Spinal cord (tissue), 10 donors: Measurements from ENCODE around the gene LPAR3. TPM values are rescaled to one million over a fixed set of nuclear protein-coding genes. Genes with fewer than 3 reads are reported as not detected.
A peak's percentile ranks its signal among the peaks of the same experiment; 100 is the strongest.

Experiments
- DNase-seq, 6 donors: peaks; one replicate each; pipeline versions ENCODE4 v3.0.0 to v3.0.0-alpha.2; 2013 to 2015; ENCODE audit warnings: low spot score in 6 of 6, low read depth in 4 of 6
- H3K27ac ChIP-seq: one replicate; pipeline ENCODE4 v1.5.1; 2013; ENCODE audit warnings: low read depth, low read length, control low read depth
- H3K27me3 ChIP-seq: one replicate; pipeline ENCODE4 v1.6.1; 2013; ENCODE audit warnings: low read length; ENCODE audit not compliant: control insufficient read depth, insufficient read depth
- H3K36me3 ChIP-seq: one replicate; pipeline ENCODE4 v1.6.1; 2013; ENCODE audit warnings: low read length; ENCODE audit not compliant: control insufficient read depth, insufficient read depth
- H3K4me1 ChIP-seq: one replicate; pipeline ENCODE4 v1.6.1; 2013; ENCODE audit warnings: low read length; ENCODE audit not compliant: control insufficient read depth, insufficient read depth
- H3K4me3 ChIP-seq: one replicate; pipeline ENCODE4 v1.5.1; 2013; ENCODE audit warnings: low read depth, low read length, control low read depth
- H3K9me3 ChIP-seq: one replicate; pipeline ENCODE4 v1.6.1; 2013; ENCODE audit warnings: low read length; ENCODE audit not compliant: control insufficient read depth, insufficient read depth
- WGBS: methylation state at CpG from one replicate; pipeline ENCODE4 v1.1.5; 2013; ENCODE audit warnings: missing lambda C conversion rate; ENCODE audit not compliant: insufficient coverage; 5-methylcytosine and 5-hydroxymethylcytosine counted together
- polyA plus RNA-seq, 2 donors: library from polyadenylated mRNA; unstranded; fragments of 120-200 nt; gene quantifications; one replicate each; pipeline ENCODE4 v1.2.1, GENCODE V29; 2013; ENCODE audit not compliant: insufficient read length in 2 of 2
- total RNA-seq, 2 donors: library from RNA; depleted of rRNA in 1 of 2; stranded (reverse); fragments of 120-200 nt in 1 of 2; fragments of >200 nt in 1 of 2; gene quantifications; one replicate each; pipeline versions ENCODE4 v1.2.3 to v1.2.4, GENCODE V29; 2013 to 2014
- donor health status: healthy.

The LPAR3 gene
- total and polyA plus RNA-seq, 4 donors = 0.76 to 17.6 (median 8.3) TPM

DNA sequence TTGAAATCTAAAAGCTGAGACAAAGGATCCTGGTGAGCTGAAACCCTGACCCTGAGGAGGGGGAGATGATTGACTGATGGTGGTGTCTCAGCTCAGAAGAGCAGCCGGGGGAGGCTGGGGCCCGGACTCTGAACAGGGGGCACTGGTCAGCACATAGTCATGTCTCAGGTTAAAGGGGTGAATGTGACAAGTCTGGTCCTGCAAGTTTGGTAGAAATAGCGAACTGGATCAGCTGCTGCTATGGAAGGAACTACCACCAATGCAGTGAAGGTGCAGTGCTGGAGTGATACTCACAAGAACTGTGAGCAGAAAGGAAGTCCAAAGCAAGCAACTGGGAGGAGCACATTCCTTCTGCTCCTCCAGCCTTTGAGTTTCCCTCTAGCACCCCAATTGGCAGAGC is 104.0 kb downstream of the LPAR3 start:
- Histone ChIP-seq H3K36me3 (no peaks in the 10 kb centered on the region), H3K4me1 (no peaks in the 10 kb centered on the region), H3K27me3 (no peaks in the 10 kb centered on the region), H3K27ac (no peak overlapping the region), H3K4me3 (no peak overlapping the region), H3K9me3 (no peaks in the 10 kb centered on the region)
- DNase-seq = no peak
- 87% methylated on average over 3 of the region's 3 CpGs for WGBS

DNA sequence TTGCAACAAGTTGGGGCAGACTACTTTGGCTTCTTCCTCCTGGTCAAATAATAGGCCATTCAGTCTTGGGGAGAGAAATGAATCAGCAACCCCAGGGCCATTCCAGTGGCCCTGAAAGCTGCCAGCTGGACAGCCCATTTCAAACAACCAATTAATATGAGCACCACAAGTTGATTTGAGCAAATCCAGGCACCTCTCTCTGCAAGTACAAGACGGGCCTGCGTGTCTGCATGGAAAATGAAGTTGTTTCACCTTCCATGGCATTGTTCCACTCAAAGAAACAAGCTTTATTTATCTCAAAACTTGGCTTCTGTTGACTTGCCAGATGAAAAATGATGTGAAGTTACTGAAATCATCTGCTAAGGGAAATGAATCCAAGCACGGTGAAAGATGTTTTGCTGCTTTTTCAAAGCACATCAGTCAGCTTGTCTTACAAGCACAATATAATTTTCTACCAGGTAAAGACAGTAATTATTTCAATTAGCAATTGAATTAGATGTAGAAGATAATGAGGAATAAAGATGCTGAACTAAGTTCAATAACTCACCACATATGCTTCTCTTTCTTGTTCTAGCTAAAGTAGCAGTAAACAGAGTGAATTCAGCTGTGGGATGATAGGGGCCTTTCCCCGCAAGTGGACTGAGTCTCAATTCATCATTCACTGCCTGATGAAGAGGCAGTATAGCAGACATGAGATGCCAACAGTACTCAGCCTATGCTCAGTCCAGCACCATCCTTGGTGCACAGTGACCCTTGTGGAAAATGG is 107.6 kb downstream of the LPAR3 start:
- WGBS = no CpG with 5 or more reads among the region's 4 CpGs
- no peak overlapping the region for H3K27ac ChIP-seq
- DNase-seq = peak in 1 of 6 donors; percentile 21

DNA sequence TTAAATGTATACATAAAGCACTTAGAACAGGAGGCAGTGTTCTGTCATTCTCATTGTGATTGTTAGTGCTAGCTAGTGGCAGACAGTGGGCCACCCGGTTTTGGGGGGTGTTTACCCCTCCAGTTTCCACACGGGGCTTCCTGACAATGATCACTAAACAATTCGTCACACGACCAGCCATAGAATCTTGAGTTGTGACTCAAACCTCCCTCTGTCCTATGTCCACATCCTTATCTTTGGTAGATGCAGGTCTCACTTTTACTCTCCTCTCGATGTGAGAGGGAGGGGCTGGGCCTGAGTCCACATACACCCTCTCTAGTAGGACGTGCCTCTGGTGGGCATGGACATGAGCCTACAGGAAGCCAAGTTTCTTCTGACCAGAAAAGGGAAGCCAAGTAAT is 110.1 kb downstream of the LPAR3 start:
- H3K36me3 ChIP-seq = no peaks in the 10 kb centered on the region
- 100% methylated on average over 2 of the region's 6 CpGs for WGBS
- H3K9me3 ChIP-seq = no peaks in the 10 kb centered on the region
- H3K4me3 ChIP-seq = no peak overlapping the region
- no peak overlapping the region for H3K27ac ChIP-seq
- H3K4me1 ChIP-seq = peaks cover 3% of the 10 kb centered on the region
- DNase-seq = no peak
- no peaks in the 10 kb centered on the region for H3K27me3 ChIP-seq

More for the DNA sequence above, 107.6 kb downstream of the LPAR3 start:
- Histone ChIP-seq H3K4me3 (no peak overlapping the region), H3K27me3 (no peaks in the 10 kb centered on the region), H3K9me3 (no peaks in the 10 kb centered on the region), H3K36me3 (no peaks in the 10 kb centered on the region), H3K4me1 (peaks cover 3% of the 10 kb centered on the region)

DNA sequence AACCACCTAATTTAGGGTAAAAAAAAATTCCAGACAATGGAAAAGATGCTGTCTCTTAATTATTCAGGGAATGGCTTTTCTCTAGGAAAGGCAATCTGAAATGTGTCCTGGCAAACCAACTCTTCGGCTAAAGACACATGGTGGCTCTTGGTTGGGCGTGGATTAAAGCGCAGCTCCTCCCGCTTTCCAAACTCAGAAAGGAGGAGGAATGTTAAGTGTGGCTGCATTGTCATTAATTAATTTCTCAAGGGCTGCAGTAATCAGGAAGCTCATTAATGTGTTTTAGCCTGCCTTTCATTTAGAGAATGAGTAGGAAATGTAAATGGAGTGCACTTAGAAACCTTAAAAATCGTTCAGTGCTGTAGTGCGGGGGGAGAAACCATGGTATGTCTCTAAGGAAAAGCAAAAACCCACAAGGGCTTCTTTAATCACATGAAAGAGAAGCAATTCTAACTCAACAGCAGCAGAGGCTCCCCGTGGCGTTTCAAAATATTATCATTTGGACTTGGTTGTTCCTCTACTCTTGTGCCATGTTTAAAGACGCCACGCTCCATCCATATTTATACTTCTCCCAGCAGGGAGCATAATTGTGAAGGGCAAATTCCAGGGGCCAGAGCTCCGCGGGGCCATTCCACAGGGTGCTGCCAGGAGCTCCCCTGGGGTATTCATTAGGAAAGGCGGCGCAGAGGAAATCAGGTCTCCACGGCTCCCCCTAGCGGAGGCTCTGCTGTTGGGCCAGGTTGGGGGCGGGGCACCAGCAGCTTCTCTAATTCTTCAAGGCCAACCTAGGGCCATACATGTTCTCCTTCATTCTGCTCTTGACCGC is 110.8 kb downstream of the LPAR3 start:
- Histone ChIP-seq H3K27ac (no peak overlapping the region), H3K27me3 (no peaks in the 10 kb centered on the region), H3K4me1 (peaks cover 3% of the 10 kb centered on the region), H3K4me3 (no peak overlapping the region), H3K36me3 (no peaks in the 10 kb centered on the region), H3K9me3 (no peaks in the 10 kb centered on the region)
- WGBS = 27% methylated on average over 10 of the region's 18 CpGs
- peak in 2 of 6 donors; percentile 70 to 76 for DNase-seq

DNA sequence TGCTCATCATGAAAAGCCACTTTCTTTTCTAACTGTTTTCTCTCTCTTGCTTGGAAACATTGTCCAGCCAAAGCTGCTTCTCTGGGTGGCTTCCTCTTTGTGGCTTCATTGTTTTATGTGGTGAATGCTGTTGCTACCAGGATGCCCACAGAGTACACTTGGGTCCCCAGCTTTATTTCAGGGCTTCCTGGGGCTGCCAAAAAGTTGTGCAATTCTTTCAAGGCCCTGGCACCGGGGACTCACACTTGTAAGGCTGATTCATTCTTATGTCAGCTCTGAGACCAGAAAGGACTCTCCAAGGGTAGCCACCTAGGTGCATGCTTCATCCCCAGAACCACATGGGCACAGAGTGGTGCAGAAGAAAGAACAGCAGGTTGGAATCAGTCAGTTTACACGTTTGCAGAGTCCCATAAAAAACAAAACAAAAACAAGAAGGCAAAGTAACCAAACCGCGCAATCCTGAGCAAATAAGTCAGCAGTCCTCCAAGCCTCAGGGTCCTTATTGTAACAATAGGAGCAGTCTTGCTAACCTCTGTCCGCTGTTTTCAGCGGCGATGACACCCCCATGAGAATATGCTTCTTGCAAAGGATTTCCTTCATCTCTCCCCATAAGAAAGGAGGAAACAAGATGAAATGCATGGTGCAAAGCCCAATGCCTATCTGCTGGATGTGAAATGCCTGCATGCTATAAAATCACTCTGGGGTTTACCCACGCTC is 112.8 kb downstream of the LPAR3 start:
- Histone ChIP-seq H3K9me3 (no peaks in the 10 kb centered on the region), H3K27me3 (no peaks in the 10 kb centered on the region), H3K4me3 (no peak overlapping the region), H3K36me3 (no peaks in the 10 kb centered on the region), H3K27ac (no peak overlapping the region), H3K4me1 (peaks cover 4% of the 10 kb centered on the region)
- DNase-seq = no peak
- 87% methylated on average over 8 of the region's 8 CpGs for WGBS

DNA sequence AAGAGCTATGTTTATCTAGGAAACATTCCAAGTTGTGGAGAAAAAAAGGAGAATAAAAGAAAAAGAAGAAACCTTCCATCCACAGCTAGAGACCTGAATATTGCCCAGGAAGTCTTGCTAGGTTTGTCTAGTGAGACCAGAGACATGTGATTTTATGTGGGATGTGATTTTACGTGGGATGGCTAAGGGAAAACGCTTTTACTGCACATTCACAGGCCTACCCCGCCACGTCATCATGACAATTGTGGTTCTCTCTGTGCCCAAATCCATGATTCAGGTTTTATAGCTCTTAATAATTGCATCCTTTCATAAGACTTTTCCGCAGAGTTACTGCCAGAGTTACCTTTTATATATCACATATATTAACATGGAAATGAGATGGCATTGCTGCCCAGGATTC is 116.4 kb downstream of the LPAR3 start:
- H3K9me3 ChIP-seq = no peaks in the 10 kb centered on the region
- H3K36me3 ChIP-seq = no peaks in the 10 kb centered on the region
- no peak for DNase-seq
- no peak overlapping the region for H3K27ac ChIP-seq
- H3K27me3 ChIP-seq = no peaks in the 10 kb centered on the region
- H3K4me3 ChIP-seq = no peak overlapping the region
- peaks cover 10% of the 10 kb centered on the region for H3K4me1 ChIP-seq
- no CpG with 5 or more reads among the region's 5 CpGs for WGBS

DNA sequence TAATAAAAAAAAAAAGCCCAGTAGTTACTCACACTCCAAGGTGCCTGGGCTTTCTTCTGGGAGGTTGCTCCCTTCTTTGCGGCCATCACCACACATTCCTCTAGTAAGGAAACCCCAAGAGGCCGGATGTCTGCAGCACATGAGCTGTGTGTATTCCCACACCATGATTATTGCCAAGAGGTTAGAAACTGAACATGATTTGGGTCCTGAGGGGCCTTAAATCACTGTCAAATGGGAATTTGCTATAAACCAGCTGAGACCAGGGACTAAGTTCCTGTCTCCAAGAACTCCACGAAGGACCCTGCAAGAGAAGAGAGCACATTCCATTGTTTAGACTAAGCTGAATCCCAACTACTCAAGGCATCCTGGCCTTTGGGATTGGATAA is 117.5 kb downstream of the LPAR3 start:
- no peak overlapping the region for H3K27ac ChIP-seq
- no CpG with 5 or more reads among the region's 3 CpGs for WGBS
- H3K4me3 ChIP-seq = no peak overlapping the region
- H3K27me3 ChIP-seq = no peaks in the 10 kb centered on the region
- no peaks in the 10 kb centered on the region for H3K9me3 ChIP-seq
- peaks cover 10% of the 10 kb centered on the region for H3K4me1 ChIP-seq
- DNase-seq = no peak
- H3K36me3 ChIP-seq = no peaks in the 10 kb centered on the region

DNA sequence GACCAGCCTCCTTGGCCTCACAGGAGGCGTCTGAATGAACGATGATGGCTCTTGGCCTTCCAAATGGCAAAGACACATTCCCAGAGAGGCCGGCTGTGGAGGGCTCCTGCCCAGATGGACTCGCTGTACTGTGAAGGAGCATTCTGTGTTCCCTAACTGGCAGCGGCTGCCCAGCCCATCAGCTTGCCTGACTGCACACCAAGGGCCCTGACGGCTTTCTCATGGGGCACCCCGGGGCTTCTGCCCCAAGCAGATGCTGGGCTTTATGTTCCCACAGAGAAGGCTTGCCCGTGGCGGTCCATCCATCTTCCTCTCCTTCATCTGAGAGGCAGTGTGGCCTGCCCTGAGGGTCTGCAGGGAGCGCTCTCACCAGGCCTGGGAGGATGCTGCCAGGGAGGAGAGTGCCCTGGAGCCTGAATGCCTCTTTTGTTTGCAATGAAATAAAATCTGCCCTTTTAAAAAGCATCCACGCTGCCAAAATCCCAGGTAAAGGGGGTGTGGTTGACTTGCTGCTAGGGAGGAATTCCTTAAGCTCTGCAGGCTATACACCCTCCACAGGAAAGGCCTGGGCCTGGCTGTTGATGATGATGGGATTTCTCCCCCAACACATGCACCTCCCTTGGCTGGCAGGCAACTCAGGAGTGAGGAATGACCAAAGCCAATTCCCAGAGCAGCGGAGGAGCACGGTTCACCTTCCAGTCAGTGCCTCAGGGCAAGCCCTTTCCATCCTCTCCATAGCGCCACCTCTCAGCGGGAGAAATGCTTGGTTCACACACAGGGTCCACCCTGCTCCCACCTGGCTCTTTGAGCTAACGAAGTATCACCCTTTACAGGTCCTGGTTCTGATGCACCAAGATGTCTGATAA is 118.1 kb downstream of the LPAR3 start:
- H3K4me3 ChIP-seq = no peak overlapping the region
- peak in 2 of 6 donors; percentile 71 to 77 for DNase-seq
- peaks cover 10% of the 10 kb centered on the region for H3K4me1 ChIP-seq
- no peaks in the 10 kb centered on the region for H3K36me3 ChIP-seq
- 31% methylated on average over 13 of the region's 16 CpGs for whole genome bisulfite sequencing
- H3K9me3 ChIP-seq = no peaks in the 10 kb centered on the region
- peaks cover 2% of the 10 kb centered on the region for H3K27me3 ChIP-seq
- no peak overlapping the region for H3K27ac ChIP-seq
